Measurements from ENCODE around the gene SETD7.

SETD7 gene

GRCh38 chr4:139547979-139548378, 8.0 kb downstream of the SETD7 start:
- H3K27me3 ChIP-seq (ENCODE audit: control insufficient read depth in 1 of 2, insufficient read depth in 2 of 2, low read length in 2 of 2) = no peaks in the 10 kb centered on the region
- H3K4me1 ChIP-seq (ENCODE audit: control insufficient read depth, insufficient read depth, low read length) = peaks cover 13% of the 10 kb centered on the region
- H3K4me3 ChIP-seq (ENCODE audit: low read length in 2 of 2) = no peak overlapping the region

GRCh38 chr4:139540632-139541031, 15.4 kb downstream of the SETD7 start:
- Histone ChIP-seq H3K36me3 (ENCODE audit: control insufficient read depth in 2 of 2, insufficient read depth in 2 of 2, low read length in 2 of 2) (peaks cover 2 to 8% of the 10 kb centered on the region in 2 donors), H3K4me3 (ENCODE audit: low read length in 2 of 2) (no peak overlapping the region), H3K9me3 (ENCODE audit: control insufficient read depth in 2 of 2, low read length in 2 of 2) (no peaks in the 10 kb centered on the region), H3K27me3 (ENCODE audit: control insufficient read depth in 1 of 2, insufficient read depth in 2 of 2, low read length in 2 of 2) (no peaks in the 10 kb centered on the region), H3K9ac (ENCODE audit: low read length in 2 of 2) (no peak overlapping the region), H3K4me1 (ENCODE audit: control insufficient read depth, insufficient read depth, low read length) (peaks cover 8% of the 10 kb centered on the region), H3K27ac (ENCODE audit: low read length) (no peak overlapping the region)

More at GRCh38 chr4:139547979-139548378, 8.0 kb downstream of the SETD7 start:
- no peaks in the 10 kb centered on the region for H3K9me3 ChIP-seq (ENCODE audit: control insufficient read depth in 2 of 2, low read length in 2 of 2)
- peak overlapping the region; percentile 26 for H3K27ac ChIP-seq (ENCODE audit: low read length)
- peaks cover 3 to 16% of the 10 kb centered on the region in 2 donors for H3K36me3 ChIP-seq (ENCODE audit: control insufficient read depth in 2 of 2, insufficient read depth in 2 of 2, low read length in 2 of 2)
- H3K9ac ChIP-seq (ENCODE audit: low read length in 2 of 2) = no peak overlapping the region

- no peaks in the 10 kb centered on the region for H3K9me3 ChIP-seq (ENCODE audit: control insufficient read depth in 2 of 2, low read length in 2 of 2)
- no peaks in the 10 kb centered on the region for H3K27me3 ChIP-seq (ENCODE audit: control insufficient read depth in 1 of 2, insufficient read depth in 2 of 2, low read length in 2 of 2)
- no peak overlapping the region for H3K4me3 ChIP-seq (ENCODE audit: low read length in 2 of 2)
- no peak overlapping the region for H3K27ac ChIP-seq (ENCODE audit: low read length)
- no peak overlapping the region for H3K9ac ChIP-seq (ENCODE audit: low read length in 2 of 2)
- H3K4me1 ChIP-seq (ENCODE audit: control insufficient read depth, insufficient read depth, low read length) = peaks cover 8% of the 10 kb centered on the region
- H3K36me3 ChIP-seq (ENCODE audit: control insufficient read depth in 2 of 2, insufficient read depth in 2 of 2, low read length in 2 of 2) = peaks cover 0 to 7% of the 10 kb centered on the region in 2 donors
Measured at GRCh38 chr4:139540161-139540560, 15.9 kb downstream of the SETD7 start.

- Histone ChIP-seq H3K9me3 (ENCODE audit: control insufficient read depth in 2 of 2, low read length in 2 of 2) (no peaks in the 10 kb centered on the region), H3K9ac (ENCODE audit: low read length in 2 of 2) (no peak overlapping the region), H3K4me1 (ENCODE audit: control insufficient read depth, insufficient read depth, low read length) (peaks cover 8% of the 10 kb centered on the region), H3K27ac (ENCODE audit: low read length) (no peak overlapping the region), H3K4me3 (ENCODE audit: low read length in 2 of 2) (no peak overlapping the region), H3K27me3 (ENCODE audit: control insufficient read depth in 1 of 2, insufficient read depth in 2 of 2, low read length in 2 of 2) (no peaks in the 10 kb centered on the region), H3K36me3 (ENCODE audit: control insufficient read depth in 2 of 2, insufficient read depth in 2 of 2, low read length in 2 of 2) (peaks cover 5 to 6% of the 10 kb centered on the region in 2 donors)
Measured at GRCh38 chr4:139537292-139537691, 18.7 kb downstream of the SETD7 start.

GRCh38 chr4:139535871-139536234, 20.2 kb downstream of the SETD7 start:
- H3K27ac ChIP-seq (ENCODE audit: low read length) = peak overlapping the region; percentile 19
- peaks cover 6 to 7% of the 10 kb centered on the region in 2 donors for H3K36me3 ChIP-seq (ENCODE audit: control insufficient read depth in 2 of 2, insufficient read depth in 2 of 2, low read length in 2 of 2)
- H3K9me3 ChIP-seq (ENCODE audit: control insufficient read depth in 2 of 2, low read length in 2 of 2) = no peaks in the 10 kb centered on the region
- H3K4me1 ChIP-seq (ENCODE audit: control insufficient read depth, insufficient read depth, low read length) = peaks cover 4% of the 10 kb centered on the region
- no peaks in the 10 kb centered on the region for H3K27me3 ChIP-seq (ENCODE audit: control insufficient read depth in 1 of 2, insufficient read depth in 2 of 2, low read length in 2 of 2)
- H3K4me3 ChIP-seq (ENCODE audit: low read length in 2 of 2) = no peak overlapping the region
- peak overlapping the region in 1 of 2 donors; percentile 25 for H3K9ac ChIP-seq (ENCODE audit: low read length in 2 of 2)

- Histone ChIP-seq H3K9me3 (ENCODE audit: control insufficient read depth in 2 of 2, low read length in 2 of 2) (no peaks in the 10 kb centered on the region), H3K4me1 (ENCODE audit: control insufficient read depth, insufficient read depth, low read length) (peaks cover 3% of the 10 kb centered on the region), H3K36me3 (ENCODE audit: control insufficient read depth in 2 of 2, insufficient read depth in 2 of 2, low read length in 2 of 2) (peaks cover 6 to 7% of the 10 kb centered on the region in 2 donors), H3K9ac (ENCODE audit: low read length in 2 of 2) (peak overlapping the region in 1 of 2 donors; percentile 25), H3K4me3 (ENCODE audit: low read length in 2 of 2) (no peak overlapping the region), H3K27me3 (ENCODE audit: control insufficient read depth in 1 of 2, insufficient read depth in 2 of 2, low read length in 2 of 2) (no peaks in the 10 kb centered on the region), H3K27ac (ENCODE audit: low read length) (peak overlapping the region; percentile 19)
Measured at GRCh38 chr4:139535228-139535870, 20.7 kb downstream of the SETD7 start.

- Histone ChIP-seq H3K36me3 (ENCODE audit: control insufficient read depth in 2 of 2, insufficient read depth in 2 of 2, low read length in 2 of 2) (peaks cover 6 to 7% of the 10 kb centered on the region in 2 donors), H3K9ac (ENCODE audit: low read length in 2 of 2) (no peak overlapping the region)
Measured at GRCh38 chr4:139534287-139534950, 21.6 kb downstream of the SETD7 start.

GRCh38 chr4:139533511-139533910, 22.5 kb downstream of the SETD7 start:
- Histone ChIP-seq H3K4me3 (ENCODE audit: low read length in 2 of 2) (no peak overlapping the region), H3K9ac (ENCODE audit: low read length in 2 of 2) (no peak overlapping the region), H3K27ac (ENCODE audit: low read length) (no peak overlapping the region), H3K36me3 (ENCODE audit: control insufficient read depth in 2 of 2, insufficient read depth in 2 of 2, low read length in 2 of 2) (peaks cover 10 to 11% of the 10 kb centered on the region in 2 donors), H3K4me1 (ENCODE audit: control insufficient read depth, insufficient read depth, low read length) (peaks cover 3% of the 10 kb centered on the region), H3K9me3 (ENCODE audit: control insufficient read depth in 2 of 2, low read length in 2 of 2) (no peaks in the 10 kb centered on the region), H3K27me3 (ENCODE audit: control insufficient read depth in 1 of 2, insufficient read depth in 2 of 2, low read length in 2 of 2) (no peaks in the 10 kb centered on the region)

More at GRCh38 chr4:139534287-139534950, 21.6 kb downstream of the SETD7 start:
- no peak overlapping the region for H3K27ac ChIP-seq (ENCODE audit: low read length)
- peaks cover 3% of the 10 kb centered on the region for H3K4me1 ChIP-seq (ENCODE audit: control insufficient read depth, insufficient read depth, low read length)
- no peaks in the 10 kb centered on the region for H3K9me3 ChIP-seq (ENCODE audit: control insufficient read depth in 2 of 2, low read length in 2 of 2)
- H3K4me3 ChIP-seq (ENCODE audit: low read length in 2 of 2) = no peak overlapping the region
- H3K27me3 ChIP-seq (ENCODE audit: control insufficient read depth in 1 of 2, insufficient read depth in 2 of 2, low read length in 2 of 2) = no peaks in the 10 kb centered on the region

GRCh38 chr4:139532947-139533346, 23.1 kb downstream of the SETD7 start:
- Histone ChIP-seq H3K4me3 (ENCODE audit: low read length in 2 of 2) (no peak overlapping the region), H3K9me3 (ENCODE audit: control insufficient read depth in 2 of 2, low read length in 2 of 2) (no peaks in the 10 kb centered on the region), H3K9ac (ENCODE audit: low read length in 2 of 2) (no peak overlapping the region), H3K27me3 (ENCODE audit: control insufficient read depth in 1 of 2, insufficient read depth in 2 of 2, low read length in 2 of 2) (no peaks in the 10 kb centered on the region), H3K36me3 (ENCODE audit: control insufficient read depth in 2 of 2, insufficient read depth in 2 of 2, low read length in 2 of 2) (peaks cover 14 to 16% of the 10 kb centered on the region in 2 donors), H3K27ac (ENCODE audit: low read length) (no peak overlapping the region), H3K4me1 (ENCODE audit: control insufficient read depth, insufficient read depth, low read length) (peaks cover 3% of the 10 kb centered on the region)

- H3K27ac ChIP-seq (ENCODE audit: low read length) = no peak overlapping the region
- peaks cover 17 to 19% of the 10 kb centered on the region in 2 donors for H3K36me3 ChIP-seq (ENCODE audit: control insufficient read depth in 2 of 2, insufficient read depth in 2 of 2, low read length in 2 of 2)
- H3K4me1 ChIP-seq (ENCODE audit: control insufficient read depth, insufficient read depth, low read length) = peaks cover 2% of the 10 kb centered on the region
- H3K4me3 ChIP-seq (ENCODE audit: low read length in 2 of 2) = no peak overlapping the region
- H3K9ac ChIP-seq (ENCODE audit: low read length in 2 of 2) = no peak overlapping the region
- H3K9me3 ChIP-seq (ENCODE audit: control insufficient read depth in 2 of 2, low read length in 2 of 2) = no peaks in the 10 kb centered on the region
- H3K27me3 ChIP-seq (ENCODE audit: control insufficient read depth in 1 of 2, insufficient read depth in 2 of 2, low read length in 2 of 2) = no peaks in the 10 kb centered on the region
Measured at GRCh38 chr4:139530833-139531427, 25.1 kb downstream of the SETD7 start.
